GM13977 (cell line): ENCODE results near the gene GLIS2.

Experiments
- DNase-seq: peaks from one replicate; pipeline ENCODE4 v3.0.0; 2012; ENCODE audit warnings: low spot score
- CTCF ChIP-seq: IDR thresholded peaks from 2 replicates; pipeline ENCODE4 v1.5.1; 2012; ENCODE audit warnings: mild to moderate bottlenecking, control low read depth; ENCODE audit not compliant: insufficient read depth; ENCODE audit errors: extremely low read depth, missing control alignments
- in situ Hi-C: fragments of 300-500 bp; cut with MboI; formaldehyde crosslinking; loops from one replicate; pipeline ENCODE4 v1.12.0; 2022; ENCODE audit warnings: low sequenced_read_pairs, low pct_unique_long_range_greater_than_20kb, mixed read lengths, inconsistent platforms; ENCODE audit not compliant: unreplicated experiment

Gene GLIS2

GRCh38 chr16:4387781-4388180 lies 71.9 kb downstream of the GLIS2 start:
- no peak for DNase-seq
- TF ChIP-seq CTCF = no peak
- in situ Hi-C loops = no loop called here

- in situ Hi-C loops = no loop called here
- no peak for TF ChIP-seq CTCF
- DNase-seq = no peak
Measured at GRCh38 chr16:4388271-4389021, 72.6 kb downstream of the GLIS2 start.
